COLO829 (cell line): ENCODE results near the gene ATF7IP2.
"Not testable (repeated sequence)": the region's sequence is repeated elsewhere in the genome, so short reads cannot be mapped to it uniquely, and the experiment has no call there.

Source experiments
- DNase-seq: peaks from one replicate; pipeline ENCODE4 v3.0.0; 2012; ENCODE audit warnings: low spot score

ATF7IP2 gene

GRCh38 chr16:10452208-10453158, 66.6 kb downstream of the ATF7IP2 start:
- not testable (repeated sequence) for DNase-seq

- DNase-seq, result no peak
Measured at GRCh38 chr16:10453159-10453510, 67.3 kb downstream of the ATF7IP2 start.

GRCh38 chr16:10465821-10466220, 80.0 kb downstream of the ATF7IP2 start:
- DNase-seq, result no peak

DNA sequence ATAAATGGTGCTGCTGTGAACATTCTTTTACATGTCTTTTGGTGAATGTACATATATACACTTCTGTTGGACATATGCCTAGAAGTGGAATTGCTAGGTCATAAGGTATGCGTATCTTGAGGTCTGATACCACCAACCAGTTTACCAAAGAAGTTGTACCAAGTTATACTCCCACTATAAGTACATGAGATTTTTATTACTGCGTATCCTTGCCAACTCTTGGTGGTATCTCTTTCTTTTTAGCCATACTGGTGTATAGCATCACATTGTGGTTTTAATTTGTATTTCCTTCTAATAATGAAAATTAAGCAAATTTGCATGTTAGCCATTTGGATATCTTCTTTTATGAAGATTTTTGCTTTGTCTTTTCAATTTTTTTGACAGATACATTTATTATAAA, 80.5 kb downstream of the ATF7IP2 start:
- DNase-seq, result no peak

- no peak for DNase-seq
Measured at GRCh38 chr16:10466861-10467260, 81.0 kb downstream of the ATF7IP2 start.

DNA sequence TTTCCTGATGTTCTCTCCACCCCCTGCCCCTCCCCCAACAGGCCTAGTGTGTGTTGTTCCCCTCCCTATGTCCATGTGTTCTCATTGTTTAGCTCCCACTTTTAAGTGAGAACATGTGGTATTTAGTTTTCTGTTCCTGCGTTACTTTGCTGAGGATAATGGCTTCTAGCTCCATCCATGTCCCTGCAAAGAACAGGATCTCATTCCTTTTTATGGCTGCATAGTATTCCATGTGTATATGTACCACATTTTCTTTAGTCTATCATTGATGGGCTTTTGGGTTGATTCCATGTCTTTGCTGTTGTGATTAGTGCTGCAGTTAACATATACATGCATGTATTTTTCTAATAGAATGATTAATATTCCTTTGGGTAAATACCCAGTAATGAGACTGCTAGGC, 90.8 kb downstream of the ATF7IP2 start:
- DNase-seq, result not testable (repeated sequence)

- no peak for DNase-seq
Measured at GRCh38 chr16:10480151-10480550, 94.3 kb downstream of the ATF7IP2 start.

- no peak for DNase-seq
Measured at GRCh38 chr16:10485159-10485558, 99.3 kb downstream of the ATF7IP2 start.

DNA sequence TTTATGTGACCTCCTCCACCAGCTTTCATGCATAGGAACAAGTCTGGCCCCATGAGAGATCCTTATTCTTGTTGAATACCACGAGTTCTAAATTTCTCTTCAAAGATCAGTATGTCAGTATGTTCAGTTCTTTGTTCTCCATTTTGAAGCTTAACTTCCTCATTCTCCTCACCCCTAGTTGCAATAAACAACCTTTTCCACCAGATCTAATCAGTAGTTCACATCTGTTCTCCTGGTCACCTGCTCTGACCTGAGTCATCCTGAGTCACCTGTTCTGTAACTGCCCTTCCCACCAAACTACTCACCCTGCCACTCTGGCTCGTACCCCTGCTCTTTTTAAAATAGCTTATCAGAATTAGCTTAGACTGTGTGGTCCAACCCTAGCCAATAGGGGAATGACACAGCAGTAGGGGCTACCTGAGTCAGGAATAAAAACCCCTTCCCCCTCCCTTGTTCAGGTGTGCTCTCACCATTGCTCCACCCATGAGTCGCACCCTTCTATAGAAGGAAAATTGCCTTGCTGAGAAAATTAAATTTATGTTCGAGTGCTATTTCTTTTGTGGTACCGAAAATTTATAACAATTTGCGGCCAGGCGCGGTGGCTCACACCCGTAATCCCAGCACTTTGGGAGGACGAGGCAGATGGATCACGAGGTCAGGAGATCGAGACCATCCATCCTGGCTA, 100.0 kb downstream of the ATF7IP2 start:
- DNase-seq, result no peak

DNA sequence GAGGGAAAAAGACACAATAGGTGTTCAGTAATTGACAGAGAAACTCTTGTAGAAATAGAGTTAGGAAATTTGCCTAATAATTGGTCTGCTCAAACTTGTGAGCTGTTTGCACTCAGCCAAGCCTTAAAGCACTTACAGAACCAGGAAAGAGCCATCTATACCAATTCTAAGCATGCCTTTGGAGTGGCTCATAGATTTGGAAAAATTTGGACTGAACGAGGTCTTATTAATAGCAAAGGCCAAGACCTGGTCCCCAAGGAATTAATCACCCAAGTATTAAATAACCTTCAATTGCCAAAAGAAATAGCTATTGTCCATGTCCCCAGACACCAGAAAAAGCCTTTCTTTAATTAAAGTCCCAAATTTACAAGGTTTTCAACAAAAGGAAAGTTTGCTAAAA, 104.3 kb downstream of the ATF7IP2 start:
- DNase-seq, result no peak

DNA sequence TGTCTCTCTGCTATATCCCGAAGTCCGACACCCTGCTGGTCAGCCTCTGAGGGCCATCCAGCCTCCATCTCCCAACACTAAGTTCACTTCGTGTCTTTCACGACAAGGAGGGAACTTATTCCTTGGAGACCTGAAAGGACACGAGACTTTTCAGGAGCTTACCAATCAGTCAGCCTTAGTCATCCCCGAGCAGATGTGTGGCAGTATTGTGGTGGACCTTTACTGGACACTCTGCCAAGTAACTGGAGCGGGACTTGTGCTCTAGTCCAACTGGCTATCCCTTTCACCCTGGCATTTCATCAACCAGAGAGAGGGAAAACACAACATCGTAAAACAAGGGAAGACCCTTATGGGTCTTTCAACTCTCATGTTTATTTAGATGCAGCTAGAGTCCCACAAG, 107.4 kb downstream of the ATF7IP2 start:
- no peak for DNase-seq

DNA sequence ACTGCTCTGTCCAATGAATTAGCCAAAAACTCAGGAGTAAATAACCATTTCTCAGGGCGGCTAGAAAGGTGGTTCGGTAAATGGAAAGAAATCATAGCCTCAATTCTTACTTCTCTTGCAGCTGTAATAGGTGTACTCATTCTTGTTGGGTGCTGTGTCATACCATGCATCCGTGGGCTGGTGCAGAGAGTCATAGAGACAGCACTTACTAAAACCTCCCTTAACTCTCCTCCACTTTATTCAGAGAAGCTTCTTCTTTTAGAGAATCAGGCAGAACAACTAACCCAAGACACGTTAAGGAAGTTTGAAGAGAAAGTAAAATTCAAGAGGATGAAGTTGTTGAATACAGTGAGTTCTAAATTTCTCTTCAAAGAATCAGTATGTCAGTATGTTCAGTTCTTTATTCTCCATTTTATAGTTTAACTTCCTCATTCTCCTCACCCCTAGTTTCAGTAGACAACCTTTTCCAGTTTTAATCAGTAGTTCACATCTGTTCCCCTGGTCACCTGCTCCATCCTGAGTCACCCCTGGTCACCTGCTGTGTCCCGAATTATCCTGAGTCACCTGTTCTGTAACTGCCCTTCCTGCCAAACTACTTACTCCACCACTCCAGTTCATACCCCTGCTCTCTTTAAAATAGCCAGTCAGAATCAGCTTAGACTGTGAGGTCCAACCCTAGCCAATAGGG, 108.6 kb downstream of the ATF7IP2 start:
- DNase-seq, result no peak

GRCh38 chr16:10495031-10495345, 109.1 kb downstream of the ATF7IP2 start:
- DNase-seq, result no peak

DNA sequence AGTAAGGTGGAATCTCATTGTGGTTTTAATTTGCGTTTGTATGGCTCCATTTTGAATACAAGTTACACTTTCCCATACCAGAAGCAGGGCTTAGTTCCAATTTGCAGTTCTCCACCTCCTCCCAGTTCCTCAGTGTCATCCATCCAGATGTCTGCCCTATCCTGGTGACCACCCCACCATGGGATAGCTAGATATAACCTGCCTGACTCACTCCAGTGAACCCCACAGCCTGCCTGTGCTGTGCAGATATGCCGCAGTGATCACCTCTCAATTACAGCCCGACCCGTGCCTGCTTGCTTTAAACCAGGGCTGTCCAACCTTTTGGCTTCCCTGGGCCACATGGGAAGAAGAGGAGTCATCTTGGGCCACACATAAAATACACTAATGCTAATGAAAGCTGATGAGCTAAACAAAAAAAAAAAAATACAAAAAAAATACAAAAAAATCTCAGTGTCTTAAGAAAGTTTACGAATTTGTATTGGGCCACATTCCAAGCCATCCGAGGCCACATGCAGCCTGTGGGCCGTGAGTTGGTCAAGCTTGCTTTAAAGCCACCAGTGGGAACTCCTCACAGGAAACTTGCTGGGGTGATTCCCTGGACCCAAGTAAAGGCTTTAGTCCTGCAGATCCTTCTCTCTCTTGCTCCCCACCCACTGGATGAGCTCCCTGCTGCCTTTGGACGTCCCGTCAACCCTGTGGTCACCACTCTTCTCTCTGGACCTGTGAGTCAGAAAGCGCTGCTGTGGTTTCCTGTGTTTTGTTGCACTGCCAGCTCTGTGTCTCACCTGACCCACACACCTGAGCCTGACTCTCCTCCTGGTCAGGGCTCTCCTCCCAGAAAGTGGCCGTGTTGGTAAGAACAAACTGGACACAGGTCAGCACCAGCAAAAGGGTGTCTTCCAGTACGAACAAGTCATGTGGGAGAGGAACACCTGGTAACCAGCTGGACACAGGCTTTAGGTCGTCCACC, 111.6 kb downstream of the ATF7IP2 start:
- no peak for DNase-seq

DNA sequence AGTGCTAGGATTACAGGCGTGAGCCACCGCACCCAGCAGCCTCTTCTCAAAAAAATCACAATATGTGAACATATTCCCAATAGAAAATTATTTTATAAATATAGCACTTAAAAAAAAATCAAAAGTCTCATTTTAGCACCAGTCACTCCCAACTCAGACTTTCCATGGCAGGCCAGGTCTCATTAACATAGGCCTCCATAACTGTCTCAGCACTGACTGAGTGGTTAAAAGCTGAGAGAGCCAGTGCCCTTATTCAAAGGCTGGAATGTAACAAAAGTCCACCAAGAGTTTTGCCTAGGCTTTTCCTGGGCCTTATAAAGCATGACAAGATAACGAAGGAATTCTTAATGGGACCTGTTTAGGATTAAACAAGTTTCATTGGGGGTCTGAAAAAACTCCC, 114.7 kb downstream of the ATF7IP2 start:
- DNase-seq, result no peak

DNA sequence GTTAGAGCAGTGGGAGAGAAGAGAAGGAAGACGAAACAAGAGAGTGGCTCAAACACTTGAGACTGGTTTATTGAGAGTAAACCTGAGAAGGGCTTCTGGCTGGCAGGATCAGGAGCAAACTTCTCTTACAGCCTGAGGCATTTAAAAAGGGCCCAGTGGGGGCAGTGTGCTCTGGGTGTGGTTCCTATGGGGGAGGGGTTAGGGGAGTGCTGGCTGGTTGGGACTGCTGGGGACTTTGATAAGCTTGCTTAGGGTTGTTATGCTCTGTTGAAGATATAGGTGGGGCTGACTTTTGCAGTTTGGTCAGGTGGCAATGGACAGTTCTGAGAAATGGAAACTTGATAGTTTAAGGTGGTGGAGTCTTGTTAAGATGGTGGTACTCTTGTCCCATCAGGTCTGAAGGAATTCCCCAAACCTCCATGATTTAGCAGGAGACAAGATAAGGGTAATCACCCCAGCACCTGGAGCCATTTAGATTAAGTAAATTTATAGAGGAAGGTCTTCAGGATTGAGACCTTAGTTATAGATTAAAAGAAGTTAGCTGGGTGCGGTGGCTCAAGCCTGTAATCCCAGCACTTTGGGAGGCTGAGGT, 115.3 kb downstream of the ATF7IP2 start:
- DNase-seq, result no peak

DNA sequence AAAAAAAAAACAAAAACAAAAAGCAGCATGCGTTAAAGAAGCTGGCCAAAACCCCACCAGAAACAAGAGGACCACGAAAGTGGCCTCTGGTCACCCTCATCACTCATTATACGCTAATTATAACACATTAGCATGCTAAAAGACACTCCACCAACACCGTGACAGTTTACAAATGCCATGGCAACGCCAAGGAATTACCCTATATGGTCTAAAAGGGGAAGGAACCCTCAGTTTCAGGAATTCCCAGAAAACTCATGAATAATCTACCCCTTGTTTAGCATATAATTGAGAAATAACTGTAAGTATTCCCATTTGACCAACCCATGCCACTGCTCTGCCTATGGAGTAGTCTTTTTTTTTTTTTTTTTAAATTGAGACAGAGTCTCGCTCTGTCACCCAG, 116.9 kb downstream of the ATF7IP2 start:
- DNase-seq, result no peak

DNA sequence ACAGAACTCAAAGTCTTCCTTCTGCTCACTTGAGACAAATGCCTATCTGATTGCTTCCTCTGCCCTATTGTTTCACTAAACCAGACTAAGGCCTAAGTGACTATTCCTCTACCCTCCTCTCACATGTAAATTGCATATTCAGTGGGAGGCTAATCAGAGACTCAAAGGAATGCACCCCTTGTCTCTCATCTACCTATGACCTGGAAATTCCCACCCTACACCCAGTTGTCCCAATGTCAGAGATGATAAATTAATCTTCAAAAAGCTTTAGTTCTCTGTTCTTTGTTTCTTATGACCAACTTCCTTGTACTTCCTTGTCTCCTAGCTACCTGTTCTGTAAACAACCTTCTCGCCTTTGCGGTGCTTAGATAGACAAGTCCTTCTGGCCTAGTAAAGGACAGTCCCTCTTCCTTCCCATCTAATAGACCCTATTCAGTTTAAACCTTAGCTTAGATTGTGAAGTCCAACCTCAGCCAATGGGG, 118.6 kb downstream of the ATF7IP2 start:
- no peak for DNase-seq

DNA sequence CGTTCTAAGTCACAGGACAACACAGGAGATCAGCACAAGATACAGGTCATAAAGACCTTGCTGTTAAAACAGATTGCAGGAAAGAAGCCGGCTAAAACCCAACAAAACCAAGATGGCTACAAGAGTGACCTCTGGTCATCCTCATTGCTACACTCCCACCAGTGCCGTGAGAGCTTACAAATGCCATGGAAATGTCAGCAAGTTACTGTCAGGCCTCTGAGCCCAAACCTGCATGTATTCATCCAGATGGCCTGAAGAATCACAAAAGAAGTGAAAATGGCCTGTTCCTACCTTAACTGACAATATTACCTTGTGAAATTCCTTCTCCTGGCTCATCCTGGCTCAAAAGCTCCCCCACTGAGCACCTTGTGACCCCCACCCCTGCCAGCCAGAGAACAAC, 119.4 kb downstream of the ATF7IP2 start:
- not testable (repeated sequence) for DNase-seq

- DNase-seq, result peak; percentile 75
Measured at GRCh38 chr16:10509534-10510025, 123.7 kb downstream of the ATF7IP2 start.

DNA sequence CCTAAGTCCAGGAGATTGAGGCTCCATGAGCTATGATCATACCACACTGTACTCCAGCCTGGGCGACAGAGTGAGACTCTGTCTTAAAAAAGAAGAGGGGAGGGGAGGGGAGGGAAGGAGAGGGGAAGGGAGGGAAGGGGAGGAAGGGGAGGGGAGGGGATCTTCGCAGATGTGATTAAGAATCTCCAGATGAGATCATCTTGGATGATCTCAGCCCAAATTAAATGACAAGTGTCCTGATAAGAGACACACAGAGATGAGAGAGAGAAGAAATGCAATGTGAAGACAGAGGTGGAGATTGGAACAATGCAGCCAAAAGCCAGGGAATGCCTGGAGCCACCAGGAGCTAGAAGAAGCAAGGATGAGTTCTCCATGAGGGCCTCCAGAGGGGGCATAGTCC, 124.4 kb downstream of the ATF7IP2 start:
- DNase-seq, result no peak
